GM19463 (cell line): Measurements from ENCODE around the gene NPC1L1.

Source experiments
- ATAC-seq: cut with Tn5 transposase; IDR thresholded peaks from one replicate; pipeline ENCODE4 v1.9.1; 2021; ENCODE audit warnings: mild to moderate bottlenecking, moderate library complexity; ENCODE audit not compliant: unreplicated experiment

Gene NPC1L1

GRCh38 chr7:44472843-44473242 is 68.3 kb downstream of the NPC1L1 start:
- ATAC-seq = no peak

GRCh38 chr7:44471850-44472249 is 69.3 kb downstream of the NPC1L1 start:
- no peak for ATAC-seq

GRCh38 chr7:44471436-44471835 is 69.7 kb downstream of the NPC1L1 start:
- ATAC-seq = no peak

- no peak for ATAC-seq
These were observed 70.4 kb downstream of the NPC1L1 start for GRCh38 chr7:44470628-44471245.

- no peak for ATAC-seq
These were observed 71.0 kb downstream of the NPC1L1 start for GRCh38 chr7:44470135-44470479.

GRCh38 chr7:44469461-44470134 is 71.5 kb downstream of the NPC1L1 start:
- ATAC-seq = no peak

- no peak for ATAC-seq
These were observed 73.9 kb downstream of the NPC1L1 start for GRCh38 chr7:44467217-44467548.

- ATAC-seq = no peak
These were observed 74.6 kb downstream of the NPC1L1 start for GRCh38 chr7:44466300-44467216.

- ATAC-seq = no peak
These were observed 75.6 kb downstream of the NPC1L1 start for GRCh38 chr7:44465490-44465889.

GRCh38 chr7:44463169-44463808 is 77.8 kb downstream of the NPC1L1 start:
- ATAC-seq = no peak
